ENCODE measurements around the gene GPR35. TPM values are rescaled to one million over a fixed set of nuclear protein-coding genes. Genes with fewer than 3 reads are reported as not detected.

GPR35 gene
- total and polyA plus RNA-seq, 2 of the 13 experiments (the other 11 are each of a cell fraction or from before 2014, with no cell fraction given) = 27.1 to 44.2 TPM

DNA sequence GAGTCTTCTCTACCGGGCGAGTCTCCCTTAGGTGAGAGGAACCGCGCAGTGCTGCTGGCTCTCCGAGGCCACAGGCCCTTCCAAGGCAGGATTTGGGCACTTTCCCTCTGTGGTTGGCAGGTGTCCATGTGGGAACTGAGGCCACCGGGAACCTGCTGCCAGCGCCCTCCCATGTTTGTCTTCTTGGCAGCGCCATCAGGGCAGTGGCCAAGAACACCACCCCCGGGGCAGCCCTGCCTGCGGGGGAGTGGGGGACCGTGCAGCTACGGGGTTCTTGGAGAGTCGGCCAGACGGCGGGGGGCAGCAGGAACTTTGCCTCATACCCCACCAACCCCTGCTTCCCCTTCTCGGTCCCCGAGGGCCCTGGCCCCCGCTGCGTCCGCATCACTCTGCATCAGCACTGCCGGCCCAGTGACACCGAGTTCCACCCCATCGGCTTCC, 28.8 kb upstream of the GPR35 start:
- Histone ChIP-seq H3K27me3 (ENCODE audit: control insufficient read depth in 1 of 2, insufficient read depth in 2 of 2, low read length in 2 of 2) (no peaks in the 10 kb centered on the region), H4K20me1 (ENCODE audit: insufficient read depth, low read length) (no peaks in the 10 kb centered on the region), H3K4me1 (ENCODE audit: insufficient read depth, low read length) (peaks cover 40% of the 10 kb centered on the region), H3K9ac (ENCODE audit: insufficient read depth, low read depth, low read length) (peak overlapping the region; percentile 46), H2AFZ (ENCODE audit: low read length) (no peak overlapping the region), H3K36me3 (replicated peaks in 1 of 2; ENCODE audit: control insufficient read depth in 1 of 2, insufficient read depth in 2 of 2, low read length in 2 of 2) (peaks cover 10 to 20% of the 10 kb centered on the region in 2 experiments), H3K4me3 (replicated peaks in 1 of 3; ENCODE audit: insufficient read depth in 1 of 3, low read depth in 2 of 3, low read length in 3 of 3) (peak overlapping the region in 1 of 3 experiments; percentile 43; a peak in 1 of 6 replicates), H3K4me2 (ENCODE audit: low read depth, low read length) (peak overlapping the region; percentile 62), H3K27ac (ENCODE audit: extremely low read length, insufficient read depth, low read length) (peak overlapping the region; percentile 94), H3K79me2 (ENCODE audit: insufficient read depth, low read length) (peaks cover 5% of the 10 kb centered on the region), H3K9me3 (ENCODE audit: low read length) (no peaks in the 10 kb centered on the region)
- FAIRE-seq (no peak), DNase-seq (ENCODE audit: low spot score) (no peak), ATAC-seq (no peak)
- WGBS (ENCODE audit: low lambda C conversion rate) = 98% methylated on average over 23 of the region's 23 CpGs
- in situ Hi-C loops (cut with HindIII; ENCODE audit: extremely low pct_ligation_motif_present, low pct_unique_long_range_greater_than_20kb) (no loop called here), intact Hi-C loops (cut with micrococcal nuclease; ENCODE audit: unreplicated experiment) (no loop called here)
- TF ChIP-seq, protein P1, sequence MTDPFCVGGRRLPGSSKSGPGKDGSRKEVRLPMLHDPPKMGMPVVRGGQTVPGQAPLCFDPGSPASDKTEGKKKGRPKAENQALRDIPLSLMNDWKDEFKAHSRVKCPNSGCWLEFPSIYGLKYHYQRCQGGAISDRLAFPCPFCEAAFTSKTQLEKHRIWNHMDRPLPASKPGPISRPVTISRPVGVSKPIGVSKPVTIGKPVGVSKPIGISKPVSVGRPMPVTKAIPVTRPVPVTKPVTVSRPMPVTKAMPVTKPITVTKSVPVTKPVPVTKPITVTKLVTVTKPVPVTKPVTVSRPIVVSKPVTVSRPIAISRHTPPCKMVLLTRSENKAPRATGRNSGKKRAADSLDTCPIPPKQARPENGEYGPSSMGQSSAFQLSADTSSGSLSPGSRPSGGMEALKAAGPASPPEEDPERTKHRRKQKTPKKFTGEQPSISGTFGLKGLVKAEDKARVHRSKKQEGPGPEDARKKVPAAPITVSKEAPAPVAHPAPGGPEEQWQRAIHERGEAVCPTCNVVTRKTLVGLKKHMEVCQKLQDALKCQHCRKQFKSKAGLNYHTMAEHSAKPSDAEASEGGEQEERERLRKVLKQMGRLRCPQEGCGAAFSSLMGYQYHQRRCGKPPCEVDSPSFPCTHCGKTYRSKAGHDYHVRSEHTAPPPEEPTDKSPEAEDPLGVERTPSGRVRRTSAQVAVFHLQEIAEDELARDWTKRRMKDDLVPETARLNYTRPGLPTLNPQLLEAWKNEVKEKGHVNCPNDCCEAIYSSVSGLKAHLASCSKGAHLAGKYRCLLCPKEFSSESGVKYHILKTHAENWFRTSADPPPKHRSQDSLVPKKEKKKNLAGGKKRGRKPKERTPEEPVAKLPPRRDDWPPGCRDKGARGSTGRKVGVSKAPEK (CRISPR knock-in tag; IDR thresholded peaks at IDR 0.05; ENCODE audit: borderline replicate concordance) = no peak
- TF ChIP-seq, protein P2, sequence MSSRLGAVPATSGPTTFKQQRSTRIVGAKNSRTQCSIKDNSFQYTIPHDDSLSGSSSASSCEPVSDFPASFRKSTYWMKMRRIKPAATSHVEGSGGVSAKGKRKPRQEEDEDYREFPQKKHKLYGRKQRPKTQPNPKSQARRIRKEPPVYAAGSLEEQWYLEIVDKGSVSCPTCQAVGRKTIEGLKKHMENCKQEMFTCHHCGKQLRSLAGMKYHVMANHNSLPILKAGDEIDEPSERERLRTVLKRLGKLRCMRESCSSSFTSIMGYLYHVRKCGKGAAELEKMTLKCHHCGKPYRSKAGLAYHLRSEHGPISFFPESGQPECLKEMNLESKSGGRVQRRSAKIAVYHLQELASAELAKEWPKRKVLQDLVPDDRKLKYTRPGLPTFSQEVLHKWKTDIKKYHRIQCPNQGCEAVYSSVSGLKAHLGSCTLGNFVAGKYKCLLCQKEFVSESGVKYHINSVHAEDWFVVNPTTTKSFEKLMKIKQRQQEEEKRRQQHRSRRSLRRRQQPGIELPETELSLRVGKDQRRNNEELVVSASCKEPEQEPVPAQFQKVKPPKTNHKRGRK (CRISPR knock-in tag; IDR thresholded peaks at IDR 0.05) = no peak
- TF ChIP-seq ZNF44 (CRISPR knock-in tag; IDR thresholded peaks at IDR 0.05) (no peak), FOXK1 (CRISPR knock-in tag; IDR thresholded peaks at IDR 0.05; ENCODE audit: borderline replicate concordance, low read depth) (no peak), GPN1 (CRISPR knock-in tag; IDR thresholded peaks at IDR 0.05; ENCODE audit: borderline replicate concordance) (no peak), CHCHD3 (CRISPR knock-in tag; IDR thresholded peaks at IDR 0.05) (0 out of 2 replicates have a peak, but pooled peaks have one; percentile 21), REXO4 (CRISPR knock-in tag; IDR thresholded peaks at IDR 0.05; ENCODE audit: borderline replicate concordance) (no peak)
- TF ChIP-seq, protein P3, sequence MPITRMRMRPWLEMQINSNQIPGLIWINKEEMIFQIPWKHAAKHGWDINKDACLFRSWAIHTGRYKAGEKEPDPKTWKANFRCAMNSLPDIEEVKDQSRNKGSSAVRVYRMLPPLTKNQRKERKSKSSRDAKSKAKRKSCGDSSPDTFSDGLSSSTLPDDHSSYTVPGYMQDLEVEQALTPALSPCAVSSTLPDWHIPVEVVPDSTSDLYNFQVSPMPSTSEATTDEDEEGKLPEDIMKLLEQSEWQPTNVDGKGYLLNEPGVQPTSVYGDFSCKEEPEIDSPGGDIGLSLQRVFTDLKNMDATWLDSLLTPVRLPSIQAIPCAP (CRISPR knock-in tag; IDR thresholded peaks at IDR 0.05; ENCODE audit: low read depth) = no peak
- ChIA-PET POLR2A (interaction anchor here (1.5 to 2.7 kb wide), 4 partner anchors 9 to 31 kb away, joined by 6 to 22 read pairs (median 9); partner anchors contain the start of gene CAPN10), CTCF (ENCODE audit: low intra/inter-chr PET ratio, low total read pairs) (no interaction called here)
- no TSS peak for BruUV-seq (replicated peaks)
